Lower leg skin (tissue), 4 donors: Measurements from ENCODE around the gene FYTTD1. TPM values are rescaled to one million over a fixed set of nuclear protein-coding genes. Genes with fewer than 3 reads are reported as not detected.
"Not testable (repeated sequence)": the region's sequence is repeated elsewhere in the genome, so short reads cannot be mapped to it uniquely, and the experiment has no call there.

Experiments used
- DNase-seq, 2 donors: peaks; one replicate each; pipeline ENCODE4 v3.0.0-alpha.2; 2019; ENCODE audit warnings: low spot score in 2 of 2
- H3K4me3 ChIP-seq: fragments of 200-600 bp; sonication (generic); 2 replicates; pipeline ENCODE4 v1.5.1; 2017; ENCODE audit warnings: mild to moderate bottlenecking, low read depth; ENCODE audit not compliant: poor library complexity, severe bottlenecking
- CTCF ChIP-seq, 3 donors: fragments of 450-650 bp; IDR thresholded peaks; one replicate each; pipeline ENCODE4 v1.5.1; 2016; ENCODE audit warnings: antibody characterized with exemption in 3 of 3, mild to moderate bottlenecking in 3 of 3, moderate library complexity in 2 of 3
- POLR2A ChIP-seq, 2 donors: fragments of 450-650 bp; IDR thresholded peaks; one replicate each; pipeline ENCODE4 v1.6.1; 2016 to 2017; ENCODE audit warnings: antibody characterized with exemption in 2 of 2, mild to moderate bottlenecking in 1 of 2, moderate library complexity in 1 of 2
- WGBS, 2 donors: methylation state at CpG; one replicate each; pipeline ENCODE4 v1.1.5; 2018; 5-methylcytosine and 5-hydroxymethylcytosine counted together
- intact Hi-C: fragments of 100-400 bp; cut with DNase I; formaldehyde crosslinking; loops from one replicate; pipeline ENCODE4 v1.15.0; 2023; ENCODE audit warnings: low total_unique reads
- total RNA-seq, 4 donors: library from RNA; depleted of rRNA; stranded (reverse); fragments of >200 nt; gene quantifications; one replicate each; pipeline ENCODE4 v1.1.0, GENCODE V29; 2016

The FYTTD1 gene
- total RNA-seq, result 10 to 100 TPM; 44.6 to 65.1 (median 54.3) TPM

DNA sequence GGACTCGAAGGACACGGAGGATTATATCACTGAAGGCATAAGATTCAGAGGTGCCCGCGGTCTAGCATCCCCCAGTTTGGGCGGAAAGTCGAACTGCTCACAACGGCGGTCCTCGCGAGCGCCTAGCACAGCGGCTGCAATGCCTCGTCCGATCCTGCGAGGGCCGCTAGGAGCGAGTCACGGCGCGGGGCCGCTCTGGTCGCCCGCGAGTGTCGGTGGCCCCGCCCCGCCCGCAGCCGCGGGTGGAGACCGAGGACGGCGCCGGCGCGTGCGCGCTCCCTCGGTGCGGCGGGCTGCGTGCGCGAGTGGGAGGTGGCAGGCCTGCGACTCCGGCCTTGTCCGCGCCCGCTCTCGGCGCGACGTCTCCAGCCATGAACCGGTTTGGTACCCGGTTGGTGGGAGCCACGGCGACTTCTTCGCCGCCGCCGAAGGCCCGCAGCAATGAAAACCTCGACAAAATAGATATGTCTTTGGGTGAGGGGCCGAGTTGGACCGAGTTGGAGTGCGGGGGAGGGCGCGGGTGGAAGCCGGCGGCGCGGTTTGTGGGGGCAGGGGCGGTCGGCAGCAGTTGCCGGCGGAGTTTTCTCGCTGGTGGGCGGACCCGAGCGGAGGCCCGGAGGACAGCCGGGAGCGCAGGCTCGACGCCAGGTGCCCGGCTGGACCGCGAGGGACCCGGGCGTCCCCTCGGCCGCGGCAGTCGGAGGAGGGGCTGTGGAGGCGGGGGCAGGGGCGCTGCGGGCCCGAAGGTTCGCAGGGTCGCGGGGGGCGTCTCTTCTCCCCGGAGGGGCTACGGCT, at the start of gene FYTTD1:
Gene FYTTD1, plus strand, starts transcription at position 283 of the 795 bp plus-strand sequence. Its CDS starts 89 bp downstream, at position 372.
- DNase-seq, result peak; percentile 84 to 98
- peak within 1 kb of the TSS; percentile 72 for H3K4me3 ChIP-seq
- intact Hi-C loops, result no loop called here
- WGBS, 2 donors, result 0% methylated on average over 15 to 72 of the region's 104 CpGs
- TF ChIP-seq CTCF (IDR thresholded peaks at IDR 0.05), result no peak
- TF ChIP-seq POLR2A (IDR thresholded peaks at IDR 0.05), result peak in 1 of 2 donors; percentile 21

- 95% methylated on average over 9 of the region's 9 CpGs for WGBS, 2 donors
- no peak for DNase-seq
- no peak overlapping the region for H3K4me3 ChIP-seq
- TF ChIP-seq CTCF (IDR thresholded peaks at IDR 0.05) (no peak), POLR2A (IDR thresholded peaks at IDR 0.05) (no peak)
- intact Hi-C loops, result no loop called here
These were observed 49.6 kb upstream of the FYTTD1 start for GRCh38 chr3:197700095-197700494.

- TF ChIP-seq CTCF (IDR thresholded peaks at IDR 0.05), result no peak
- WGBS, 2 donors, result 92 to 96% methylated on average over 4 of the region's 4 CpGs
- intact Hi-C loops, result no loop called here
These were observed 47.8 kb upstream of the FYTTD1 start for GRCh38 chr3:197701841-197702240.

GRCh38 chr3:197706658-197707057, 43.0 kb upstream of the FYTTD1 start:
- WGBS, 2 donors, result 96 to 99% methylated on average over 7 of the region's 7 CpGs
- no peak overlapping the region for H3K4me3 ChIP-seq
- TF ChIP-seq CTCF (IDR thresholded peaks at IDR 0.05) (no peak), POLR2A (IDR thresholded peaks at IDR 0.05) (no peak)
- intact Hi-C loops, result no loop called here
- DNase-seq, result no peak

More at GRCh38 chr3:197701841-197702240, 47.8 kb upstream of the FYTTD1 start:
- no peak overlapping the region for H3K4me3 ChIP-seq
- DNase-seq, result no peak

DNA sequence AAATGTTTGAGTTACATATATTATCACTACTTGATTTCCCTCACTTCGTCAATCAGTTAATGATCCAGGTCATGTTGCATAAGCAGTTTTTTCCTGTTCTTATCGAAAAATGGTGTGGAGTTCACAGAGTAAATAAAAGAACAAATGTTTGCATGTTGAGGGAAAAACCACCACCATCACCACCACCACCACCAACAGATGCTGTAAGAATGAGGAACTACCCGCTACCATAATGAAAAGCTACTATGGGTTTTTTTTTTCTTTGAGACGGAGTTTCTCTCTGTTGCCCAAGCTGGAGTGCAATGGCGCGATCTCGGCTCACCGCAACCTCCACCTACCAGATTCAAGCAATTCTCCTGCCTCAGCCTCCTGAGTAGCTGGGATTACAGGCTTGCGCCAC, 40.5 kb upstream of the FYTTD1 start:
- DNase-seq, result no peak
- 90 to 93% methylated on average over 9 of the region's 9 CpGs for WGBS, 2 donors
- intact Hi-C loops, result no loop called here
- H3K4me3 ChIP-seq, result no peak overlapping the region
- TF ChIP-seq POLR2A (IDR thresholded peaks at IDR 0.05) (no peak), CTCF (IDR thresholded peaks at IDR 0.05) (no peak)

GRCh38 chr3:197710965-197711364, 38.7 kb upstream of the FYTTD1 start:
- intact Hi-C loops, DNase-seq, H3K4me3 ChIP-seq: not testable (repeated sequence)
- 90 to 95% methylated on average over 5 of the region's 5 CpGs for WGBS, 2 donors
